Stimulated activated CD8-positive, alpha-beta memory T cell treated with anti-CD3 and anti-CD28 coated beads, Interleukin-12 subunit alpha, Interleukin-12 subunit beta, amount 100 ng/mL, for 1 hour (primary cell): ENCODE results near the gene NGB.

Source experiments
- DNase-seq: peaks from one replicate; pipeline ENCODE4 v3.0.0-alpha.2; 2020; ENCODE audit warnings: low read depth

Gene NGB

DNA sequence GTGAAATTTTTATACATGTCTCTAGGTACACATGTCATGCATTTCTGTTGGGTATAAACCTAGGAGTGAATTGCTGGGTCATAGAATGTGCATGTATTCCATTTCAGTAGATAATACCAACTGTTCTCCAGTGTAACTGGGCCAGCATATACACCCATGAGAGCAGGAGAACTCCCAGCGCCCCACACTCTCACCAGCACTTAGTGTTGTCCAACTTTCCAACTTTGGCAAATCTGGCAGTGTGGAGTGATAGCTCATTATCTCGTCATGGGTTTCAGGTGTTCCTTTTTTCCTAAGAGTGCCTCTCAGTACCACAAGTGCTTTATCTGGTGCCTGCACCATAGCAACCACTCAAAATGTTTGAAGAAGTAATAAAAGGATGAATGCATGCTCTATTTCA, 40.1 kb downstream of the NGB start:
- no peak for DNase-seq

GRCh38 chr14:77228056-77228455, 43.0 kb downstream of the NGB start:
- DNase-seq = no peak

DNA sequence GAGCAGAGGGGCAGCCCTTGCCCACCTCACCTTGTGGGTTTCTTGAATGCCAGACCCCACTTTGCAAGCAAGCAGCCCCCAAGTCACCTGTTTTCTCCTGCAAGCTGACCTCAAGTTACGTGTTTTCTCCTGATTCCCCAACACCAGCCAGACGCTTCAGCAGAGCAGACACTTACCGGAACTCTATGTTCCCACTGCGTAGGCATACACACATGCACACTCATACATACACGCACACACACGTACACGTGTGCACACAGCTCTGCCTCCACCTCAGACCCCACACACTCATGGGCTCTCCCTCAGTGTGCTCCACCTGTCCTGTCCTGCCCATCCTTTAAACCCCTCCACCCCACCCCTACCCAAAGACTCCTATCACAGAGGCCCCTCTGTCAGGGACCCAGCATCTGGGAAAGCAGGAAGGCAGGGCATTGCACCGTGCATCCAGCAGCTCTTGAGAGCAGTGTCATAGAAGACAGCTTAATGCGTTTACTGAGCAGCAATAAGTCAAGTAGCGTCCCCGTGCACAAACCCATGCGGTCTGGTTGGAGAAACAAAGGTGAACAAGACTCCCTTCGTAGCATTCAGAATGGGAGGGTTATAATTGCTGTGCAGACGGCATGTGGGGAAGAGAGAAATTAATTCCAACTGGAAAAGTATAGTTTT, 45.0 kb downstream of the NGB start:
- no peak for DNase-seq

DNA sequence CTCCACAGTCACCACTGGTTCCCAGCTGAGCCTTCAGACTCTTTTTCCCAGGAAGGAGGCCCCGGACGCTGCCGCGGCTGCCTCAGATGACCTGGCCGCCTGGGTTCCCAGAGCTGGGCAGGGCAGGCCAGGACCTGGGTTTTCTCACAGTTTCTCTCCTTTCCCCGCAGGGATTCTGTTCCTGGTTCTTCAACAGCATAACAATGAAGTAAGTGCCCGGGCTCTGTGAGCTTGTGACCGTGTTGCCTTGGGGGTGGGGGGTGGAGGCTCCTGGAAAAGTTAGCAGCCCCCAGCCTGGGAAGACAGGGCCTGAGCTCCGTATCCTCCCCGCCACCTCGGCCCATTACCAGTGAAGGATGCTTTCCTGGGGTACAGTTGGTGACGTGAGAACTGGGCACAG, 45.8 kb downstream of the NGB start:
- DNase-seq = no peak

DNA sequence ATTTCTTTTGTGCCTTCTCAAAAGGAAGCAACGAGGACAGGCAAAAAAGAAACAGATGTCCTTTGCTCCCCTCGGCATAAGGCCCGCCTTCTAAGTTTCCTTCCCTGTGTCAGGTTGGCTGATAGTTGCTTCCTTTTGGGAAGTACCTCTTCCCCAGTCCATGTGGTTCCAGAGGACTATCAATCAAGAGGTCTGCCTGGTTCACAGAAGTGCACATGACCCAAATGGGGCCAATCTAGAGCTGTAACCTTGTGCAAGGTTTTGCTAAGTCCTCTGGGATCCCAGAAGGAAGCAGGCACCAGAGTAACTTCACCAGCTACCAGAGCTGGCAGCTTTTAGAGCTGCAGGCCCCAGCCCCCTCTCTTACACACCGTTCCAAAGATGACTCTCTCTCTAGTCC, 46.8 kb downstream of the NGB start:
- no peak for DNase-seq

- no peak for DNase-seq
Measured at GRCh38 chr14:77222546-77223225, 48.3 kb downstream of the NGB start.

- DNase-seq = no peak
Measured at GRCh38 chr14:77221241-77221871, 49.6 kb downstream of the NGB start.

GRCh38 chr14:77220246-77221017, 50.6 kb downstream of the NGB start:
- DNase-seq = no peak

GRCh38 chr14:77219591-77219990, 51.4 kb downstream of the NGB start:
- DNase-seq = no peak

- DNase-seq = no peak
Measured at GRCh38 chr14:77217551-77217950, 53.5 kb downstream of the NGB start.
